Smooth muscle cell (in vitro differentiated cells): ENCODE results near the gene STK11. TPM values are rescaled to one million over a fixed set of nuclear protein-coding genes. Genes with fewer than 3 reads are reported as not detected.
A peak's percentile ranks its signal among the peaks of the same experiment; 100 is the strongest.

Experiments
- DNase-seq: peaks from one replicate; lab custom pipeline; 2025; ENCODE audit not compliant: unreplicated experiment; lab: John Stamatoyannopoulos, UW
- H2AFZ ChIP-seq: fragments of 200-600 bp; sonication (generic); 2 replicates; pipeline ENCODE4 v1.6.0; 2016; ENCODE audit warnings: antibody characterized with exemption, low read depth, mild to moderate bottlenecking
- H3F3A ChIP-seq: fragments of 200-600 bp; sonication (generic); 2 replicates; pipeline ENCODE4 v1.6.0; 2017; ENCODE audit warnings: antibody characterized with exemption, low read depth
- H3K27ac ChIP-seq: fragments of 200-600 bp; sonication (generic); 2 replicates; pipeline ENCODE4 v1.5.1; 2016; ENCODE audit warnings: low read depth, mild to moderate bottlenecking
- H3K27me3 ChIP-seq: fragments of 200-600 bp; sonication (generic); 2 replicates; pipeline ENCODE4 v1.6.1; 2016; ENCODE audit warnings: low read depth, mild to moderate bottlenecking
- H3K36me3 ChIP-seq: fragments of 200-600 bp; sonication (generic); 2 replicates; pipeline ENCODE4 v1.5.1; 2016; ENCODE audit warnings: low read depth
- H3K4me1 ChIP-seq: fragments of 200-600 bp; sonication (generic); 2 replicates; pipeline ENCODE4 v1.5.1; 2016; ENCODE audit warnings: low read depth
- H3K4me2 ChIP-seq: fragments of 200-600 bp; sonication (generic); 2 replicates; pipeline ENCODE4 v1.6.0; 2016; ENCODE audit warnings: mild to moderate bottlenecking
- H3K4me3 ChIP-seq: fragments of 200-600 bp; sonication (generic); 2 replicates; pipeline ENCODE4 v1.5.1; 2016; ENCODE audit warnings: mild to moderate bottlenecking
- H3K79me2 ChIP-seq: fragments of 200-600 bp; sonication (generic); 2 replicates; pipeline ENCODE4 v1.6.0; 2016; ENCODE audit warnings: low read depth, mild to moderate bottlenecking
- H3K9ac ChIP-seq: fragments of 200-600 bp; sonication (generic); 2 replicates; pipeline ENCODE4 v1.6.0; 2016; ENCODE audit warnings: low read depth
- H3K9me3 ChIP-seq: fragments of 200-600 bp; sonication (generic); replicated peaks from 2 replicates; pipeline ENCODE4 v1.5.1; 2016; ENCODE audit warnings: low read depth
- H4K20me1 ChIP-seq: fragments of 200-600 bp; sonication (generic); 2 replicates; pipeline ENCODE4 v1.6.0; 2016; ENCODE audit warnings: low read depth
- WGBS: methylation state at CpG from one replicate; pipeline ENCODE4 v1.1.7; 2016; ENCODE audit warnings: low lambda C conversion rate; 5-methylcytosine and 5-hydroxymethylcytosine counted together
- polyA plus RNA-seq: library from polyadenylated mRNA; unstranded; fragments of >200 nt; fragmentation: Nextera tagmentation; extraction: Ambion mirVana; gene quantifications from 2 replicates; pipeline ENCODE4 v1.2.1, GENCODE V29; 2016
- total RNA-seq: library from RNA; depleted of rRNA; stranded (reverse); fragments of >200 nt; gene quantifications from 2 replicates; pipeline ENCODE4 v1.2.3, GENCODE V29; 2014
- TF ChIP-seq, protein P1 (sequence below): fragments of 200-600 bp; sonication (generic); IDR thresholded peaks from 2 replicates; pipeline ENCODE4 v1.5.1; 2017; ENCODE audit warnings: borderline replicate concordance, mild to moderate bottlenecking, antibody characterized with exemption; ENCODE audit not compliant: insufficient read depth, poor library complexity, severe bottlenecking

Gene STK11
- total and polyA plus RNA-seq, 2 experiments from 2014 or later = 23.6 to 62.3 TPM

DNA sequence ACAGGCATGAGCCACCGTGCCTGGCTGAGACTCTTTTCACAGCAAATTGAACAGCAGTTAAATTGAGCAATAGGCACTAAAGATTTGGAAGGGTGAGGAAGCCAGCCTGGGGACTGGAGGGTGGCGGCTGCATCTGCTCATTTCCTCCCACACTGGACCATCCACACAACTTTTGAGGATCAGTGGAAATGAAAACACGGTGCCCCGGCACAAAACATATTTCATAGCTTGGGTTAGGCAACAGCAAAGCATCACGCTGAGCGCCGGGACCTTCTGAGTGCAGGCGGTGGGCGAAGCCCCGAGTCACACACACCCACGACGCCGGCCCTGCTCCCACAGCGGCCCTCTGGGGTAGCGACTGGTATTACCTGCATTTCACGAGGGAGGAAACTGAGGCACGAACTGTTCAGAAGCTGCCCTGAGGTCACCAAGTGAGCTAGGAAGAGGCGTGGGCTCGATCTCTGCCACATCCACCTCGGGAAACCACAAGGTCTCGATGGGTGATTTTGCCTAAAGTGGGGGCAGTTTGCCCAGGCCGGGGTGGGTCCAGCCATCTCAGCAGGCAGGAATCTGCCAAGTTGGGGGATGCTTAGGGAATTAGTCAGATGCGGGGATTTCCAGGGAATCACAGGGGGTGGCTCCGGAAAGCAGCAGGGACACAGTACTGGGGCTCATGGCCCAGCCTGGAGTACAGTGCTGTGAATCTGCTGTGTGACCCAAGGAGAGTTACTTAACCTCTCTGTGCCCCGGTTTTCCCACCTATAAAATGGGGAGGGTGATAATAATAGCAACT lies 28.1 kb upstream of the STK11 start:
- peak; percentile 31 for DNase-seq
- H3K9ac ChIP-seq = peak overlapping the region; percentile 42
- peaks cover 13% of the 10 kb centered on the region for H3F3A ChIP-seq
- peaks cover 3% of the 10 kb centered on the region for H3K4me1 ChIP-seq
- H3K9me3 ChIP-seq = no peaks in the 10 kb centered on the region
- H2AFZ ChIP-seq = no peak overlapping the region
- H4K20me1 ChIP-seq = no peaks in the 10 kb centered on the region
- no peaks in the 10 kb centered on the region for H3K36me3 ChIP-seq
- no peaks in the 10 kb centered on the region for H3K27me3 ChIP-seq
- TF ChIP-seq, protein P1, sequence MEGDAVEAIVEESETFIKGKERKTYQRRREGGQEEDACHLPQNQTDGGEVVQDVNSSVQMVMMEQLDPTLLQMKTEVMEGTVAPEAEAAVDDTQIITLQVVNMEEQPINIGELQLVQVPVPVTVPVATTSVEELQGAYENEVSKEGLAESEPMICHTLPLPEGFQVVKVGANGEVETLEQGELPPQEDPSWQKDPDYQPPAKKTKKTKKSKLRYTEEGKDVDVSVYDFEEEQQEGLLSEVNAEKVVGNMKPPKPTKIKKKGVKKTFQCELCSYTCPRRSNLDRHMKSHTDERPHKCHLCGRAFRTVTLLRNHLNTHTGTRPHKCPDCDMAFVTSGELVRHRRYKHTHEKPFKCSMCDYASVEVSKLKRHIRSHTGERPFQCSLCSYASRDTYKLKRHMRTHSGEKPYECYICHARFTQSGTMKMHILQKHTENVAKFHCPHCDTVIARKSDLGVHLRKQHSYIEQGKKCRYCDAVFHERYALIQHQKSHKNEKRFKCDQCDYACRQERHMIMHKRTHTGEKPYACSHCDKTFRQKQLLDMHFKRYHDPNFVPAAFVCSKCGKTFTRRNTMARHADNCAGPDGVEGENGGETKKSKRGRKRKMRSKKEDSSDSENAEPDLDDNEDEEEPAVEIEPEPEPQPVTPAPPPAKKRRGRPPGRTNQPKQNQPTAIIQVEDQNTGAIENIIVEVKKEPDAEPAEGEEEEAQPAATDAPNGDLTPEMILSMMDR = no peak
- peak overlapping the region; percentile 44 for H3K4me2 ChIP-seq
- H3K4me3 ChIP-seq = no peak overlapping the region
- peaks cover 12% of the 10 kb centered on the region for H3K79me2 ChIP-seq
- WGBS = 55% methylated on average over 25 of the region's 25 CpGs
- peak overlapping the region; percentile 81 for H3K27ac ChIP-seq

DNA sequence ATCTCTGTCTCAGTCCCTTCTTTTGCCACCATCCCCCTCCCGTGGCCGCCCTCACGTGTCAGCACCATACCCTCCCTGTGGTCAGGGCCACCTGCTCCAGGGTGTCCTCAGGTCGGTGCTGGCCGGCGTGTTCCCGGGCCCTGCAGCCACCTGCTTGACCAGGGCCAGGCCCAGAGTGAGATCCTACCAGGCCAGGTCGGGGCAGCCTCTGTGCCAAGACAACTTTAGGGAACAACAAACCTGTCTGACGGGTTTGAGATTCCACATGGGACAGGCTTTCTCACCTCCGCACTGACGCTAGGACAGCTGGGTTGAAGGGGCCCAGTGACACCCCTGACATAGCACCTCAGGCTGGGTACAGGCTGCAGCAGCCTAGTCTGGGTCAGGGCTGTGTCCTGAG lies 24.0 kb upstream of the STK11 start:
- Histone ChIP-seq H3K27me3 (no peaks in the 10 kb centered on the region), H3K79me2 (no peaks in the 10 kb centered on the region), H3K9ac (no peak overlapping the region), H3K4me3 (no peak overlapping the region), H2AFZ (no peak overlapping the region), H3K9me3 (no peaks in the 10 kb centered on the region), H3F3A (peaks cover 3% of the 10 kb centered on the region), H4K20me1 (no peaks in the 10 kb centered on the region), H3K27ac (peak overlapping the region; percentile 31), H3K36me3 (no peaks in the 10 kb centered on the region), H3K4me2 (no peak overlapping the region), H3K4me1 (no peaks in the 10 kb centered on the region)
- WGBS = 87% methylated on average over 11 of the region's 11 CpGs
- no peak for DNase-seq
- TF ChIP-seq, protein P1 = no peak

DNA sequence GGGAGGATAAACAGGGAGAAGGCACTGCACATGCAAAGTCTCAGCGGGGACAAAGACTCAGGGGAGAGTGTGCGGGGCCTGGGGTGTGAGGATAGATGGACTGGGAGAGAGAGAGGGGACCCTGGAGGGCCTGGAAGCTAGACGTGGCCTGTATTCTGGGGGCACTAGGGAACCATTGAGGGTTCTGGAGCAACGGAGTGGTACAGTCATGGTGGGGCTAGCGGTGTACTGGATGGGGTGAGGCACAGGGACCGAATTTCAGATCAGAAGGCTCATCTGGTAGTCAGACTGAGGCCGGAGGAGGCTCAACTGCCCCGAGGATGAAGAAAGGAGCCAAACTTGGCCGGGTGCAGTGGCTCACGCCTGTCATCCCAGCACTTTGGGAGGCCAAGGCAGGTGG lies 23.5 kb upstream of the STK11 start:
- Histone ChIP-seq H4K20me1 (no peaks in the 10 kb centered on the region), H2AFZ (no peak overlapping the region), H3K4me2 (no peak overlapping the region), H3F3A (no peaks in the 10 kb centered on the region), H3K4me1 (no peaks in the 10 kb centered on the region), H3K79me2 (no peaks in the 10 kb centered on the region), H3K36me3 (no peaks in the 10 kb centered on the region), H3K27ac (peak overlapping the region; percentile 31), H3K4me3 (no peak overlapping the region), H3K9me3 (no peaks in the 10 kb centered on the region), H3K9ac (no peak overlapping the region), H3K27me3 (no peaks in the 10 kb centered on the region)
- DNase-seq = no peak
- WGBS = 90% methylated on average over 10 of the region's 10 CpGs
- TF ChIP-seq, protein P1 = no peak

DNA sequence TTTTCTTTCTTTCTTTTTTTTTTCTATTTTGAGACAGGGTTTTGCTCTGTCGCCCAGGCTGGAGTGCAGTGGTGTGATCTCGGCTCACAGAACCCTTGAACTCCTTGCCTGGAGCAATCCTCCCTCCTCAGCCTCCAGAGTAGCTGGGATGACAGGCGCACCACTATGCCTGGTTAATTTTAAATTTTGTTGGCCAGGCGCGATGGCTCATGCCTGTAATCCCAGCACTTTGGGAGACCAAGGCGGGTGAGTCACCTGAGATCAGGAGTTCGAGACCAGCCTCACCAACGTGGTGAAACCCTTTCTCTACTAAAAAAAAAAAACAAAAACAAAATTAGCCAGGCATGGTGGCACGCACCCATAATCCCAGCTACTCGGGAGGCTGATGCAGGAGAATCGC lies 22.9 kb upstream of the STK11 start:
- Histone ChIP-seq H3K27ac (peak overlapping the region; percentile 4), H3K79me2 (no peaks in the 10 kb centered on the region), H3K27me3 (no peaks in the 10 kb centered on the region), H3K9ac (no peak overlapping the region), H4K20me1 (no peaks in the 10 kb centered on the region), H3K36me3 (no peaks in the 10 kb centered on the region), H3K4me2 (no peak overlapping the region), H3K4me3 (no peak overlapping the region), H3K4me1 (no peaks in the 10 kb centered on the region), H2AFZ (no peak overlapping the region), H3F3A (no peaks in the 10 kb centered on the region), H3K9me3 (no peaks in the 10 kb centered on the region)
- TF ChIP-seq, protein P1 = no peak
- WGBS = 82% methylated on average over 8 of the region's 11 CpGs
- no peak for DNase-seq
